ENCODE results near the gene GREB1L.

GREB1L gene

DNA sequence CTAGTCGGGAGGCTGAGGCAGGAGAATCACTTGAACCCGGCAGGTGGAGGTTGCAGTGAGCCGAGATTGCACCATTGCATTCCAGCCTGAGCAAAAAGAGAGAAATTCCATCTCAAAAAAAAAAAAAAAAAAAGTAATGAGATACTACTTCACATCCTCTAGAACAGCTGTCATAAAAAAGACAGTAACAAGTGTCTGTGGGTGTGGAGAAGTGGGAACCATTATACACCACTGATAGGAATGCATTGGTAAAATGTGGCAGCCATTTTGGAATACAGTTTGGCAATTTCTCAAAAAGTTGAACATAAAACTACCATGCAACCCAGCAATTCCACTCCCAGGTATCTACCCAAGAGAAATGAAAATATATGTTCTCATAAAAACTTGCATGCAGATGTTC is 166.6 kb downstream of the GREB1L start:
- H3K9me3 ChIP-seq (replicated peaks; ENCODE audit: insufficient read depth, low read length) = no peaks in the 10 kb centered on the region
- H3K27ac ChIP-seq (ENCODE audit: low read length) = no peak overlapping the region
- H3F3A ChIP-seq (ENCODE audit: insufficient read depth, low read length) = no peaks in the 10 kb centered on the region
- no peak for TF ChIP-seq EZH2 (optimal IDR thresholded peaks at IDR 0.05; ENCODE audit: low read depth, low read length)
- no peak for TF ChIP-seq EZH2phosphoT487 (IDR thresholded peaks at IDR 0.05; ENCODE audit: low read length)
- TF ChIP-seq, protein P1, sequence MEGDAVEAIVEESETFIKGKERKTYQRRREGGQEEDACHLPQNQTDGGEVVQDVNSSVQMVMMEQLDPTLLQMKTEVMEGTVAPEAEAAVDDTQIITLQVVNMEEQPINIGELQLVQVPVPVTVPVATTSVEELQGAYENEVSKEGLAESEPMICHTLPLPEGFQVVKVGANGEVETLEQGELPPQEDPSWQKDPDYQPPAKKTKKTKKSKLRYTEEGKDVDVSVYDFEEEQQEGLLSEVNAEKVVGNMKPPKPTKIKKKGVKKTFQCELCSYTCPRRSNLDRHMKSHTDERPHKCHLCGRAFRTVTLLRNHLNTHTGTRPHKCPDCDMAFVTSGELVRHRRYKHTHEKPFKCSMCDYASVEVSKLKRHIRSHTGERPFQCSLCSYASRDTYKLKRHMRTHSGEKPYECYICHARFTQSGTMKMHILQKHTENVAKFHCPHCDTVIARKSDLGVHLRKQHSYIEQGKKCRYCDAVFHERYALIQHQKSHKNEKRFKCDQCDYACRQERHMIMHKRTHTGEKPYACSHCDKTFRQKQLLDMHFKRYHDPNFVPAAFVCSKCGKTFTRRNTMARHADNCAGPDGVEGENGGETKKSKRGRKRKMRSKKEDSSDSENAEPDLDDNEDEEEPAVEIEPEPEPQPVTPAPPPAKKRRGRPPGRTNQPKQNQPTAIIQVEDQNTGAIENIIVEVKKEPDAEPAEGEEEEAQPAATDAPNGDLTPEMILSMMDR (IDR thresholded peaks at IDR 0.05; ENCODE audit: low read length) = no peak
- no peaks in the 10 kb centered on the region for H3K4me1 ChIP-seq (ENCODE audit: low read length)
- H3K4me2 ChIP-seq (ENCODE audit: low read depth, low read length) = no peak overlapping the region
- no peaks in the 10 kb centered on the region for H3K27me3 ChIP-seq (replicated peaks; ENCODE audit: insufficient read depth, low read length)
- H3K36me3 ChIP-seq (replicated peaks; ENCODE audit: insufficient read depth, low read length) = no peaks in the 10 kb centered on the region
- H3K9ac ChIP-seq (ENCODE audit: low read length) = no peak overlapping the region
- H3K4me3 ChIP-seq (ENCODE audit: low read length) = no peak overlapping the region
- no peak for DNase-seq
- H3K79me2 ChIP-seq (ENCODE audit: low read length) = no peaks in the 10 kb centered on the region
- no peak overlapping the region for H2AFZ ChIP-seq (ENCODE audit: low read length)
- H4K20me1 ChIP-seq (ENCODE audit: insufficient read depth, low read length) = no peaks in the 10 kb centered on the region
- H3K9me2 ChIP-seq (replicated peaks; ENCODE audit: insufficient read depth, low read length) = no peaks in the 10 kb centered on the region

DNA sequence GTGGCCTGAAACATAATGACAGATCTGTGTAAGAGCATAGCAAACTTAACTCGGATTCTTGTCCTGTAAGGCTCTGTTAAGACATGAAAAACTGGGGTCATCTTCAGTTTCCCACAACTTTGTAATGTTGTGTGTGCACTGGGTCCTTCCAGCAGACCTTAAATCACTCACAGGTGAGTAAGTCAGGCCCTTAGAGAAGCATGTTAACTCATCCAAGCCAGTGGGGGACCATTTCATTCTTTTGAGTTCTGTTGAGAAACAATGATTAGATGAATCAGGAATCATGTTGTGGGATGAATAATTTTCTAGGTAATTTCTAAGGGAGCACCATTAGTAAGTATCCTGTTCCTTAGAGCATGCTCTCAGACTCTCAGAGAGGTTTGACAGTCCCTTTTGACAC is 191.4 kb downstream of the GREB1L start:
- Histone ChIP-seq H2AFZ (ENCODE audit: low read length) (no peak overlapping the region), H3K9me2 (replicated peaks; ENCODE audit: insufficient read depth, low read length) (no peaks in the 10 kb centered on the region), H3K9me3 (replicated peaks; ENCODE audit: insufficient read depth, low read length) (no peaks in the 10 kb centered on the region), H3K9ac (ENCODE audit: low read length) (no peak overlapping the region), H3K27ac (ENCODE audit: low read length) (no peak overlapping the region), H3K36me3 (replicated peaks; ENCODE audit: insufficient read depth, low read length) (no peaks in the 10 kb centered on the region), H3K4me3 (ENCODE audit: low read length) (no peak overlapping the region), H3K4me2 (ENCODE audit: low read depth, low read length) (no peak overlapping the region), H3F3A (ENCODE audit: insufficient read depth, low read length) (no peaks in the 10 kb centered on the region), H3K4me1 (ENCODE audit: low read length) (no peaks in the 10 kb centered on the region), H4K20me1 (ENCODE audit: insufficient read depth, low read length) (no peaks in the 10 kb centered on the region), H3K27me3 (replicated peaks; ENCODE audit: insufficient read depth, low read length) (no peaks in the 10 kb centered on the region), H3K79me2 (ENCODE audit: low read length) (no peaks in the 10 kb centered on the region)
- DNase-seq = no peak
- TF ChIP-seq EZH2 (optimal IDR thresholded peaks at IDR 0.05; ENCODE audit: low read depth, low read length) = no peak
- TF ChIP-seq, protein P1 (IDR thresholded peaks at IDR 0.05; ENCODE audit: low read length) = no peak
- no peak for TF ChIP-seq EZH2phosphoT487 (IDR thresholded peaks at IDR 0.05; ENCODE audit: low read length)

DNA sequence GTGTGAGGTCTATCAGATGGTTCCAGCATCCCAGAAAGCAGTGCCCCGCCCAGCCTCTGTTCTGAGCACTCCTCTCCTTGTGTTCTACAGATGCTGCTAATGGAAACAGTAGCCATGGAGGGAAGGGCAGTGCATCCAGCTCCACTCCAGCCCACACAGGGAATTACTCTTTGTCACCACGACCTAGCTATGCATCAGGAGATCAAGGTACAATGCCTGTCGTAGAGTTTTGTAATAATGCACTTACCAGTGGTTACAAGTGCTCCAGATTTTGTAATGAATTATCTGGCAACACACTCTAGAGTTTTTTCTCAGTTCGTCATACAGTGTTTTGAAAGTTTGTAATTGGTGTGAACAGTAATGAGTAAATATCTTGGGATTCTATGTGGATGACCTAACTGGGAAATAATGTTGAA is 197.4 kb downstream of the GREB1L start:
- H3K9me2 ChIP-seq (replicated peaks; ENCODE audit: insufficient read depth, low read length) = no peaks in the 10 kb centered on the region
- DNase-seq = no peak
- no peak overlapping the region for H3K9ac ChIP-seq (ENCODE audit: low read length)
- no peaks in the 10 kb centered on the region for H3K27me3 ChIP-seq (replicated peaks; ENCODE audit: insufficient read depth, low read length)
- H3K4me3 ChIP-seq (ENCODE audit: low read length) = no peak overlapping the region
- no peak overlapping the region for H3K4me2 ChIP-seq (ENCODE audit: low read depth, low read length)
- H3K4me1 ChIP-seq (ENCODE audit: low read length) = no peaks in the 10 kb centered on the region
- H3F3A ChIP-seq (ENCODE audit: insufficient read depth, low read length) = no peaks in the 10 kb centered on the region
- H3K9me3 ChIP-seq (replicated peaks; ENCODE audit: insufficient read depth, low read length) = no peaks in the 10 kb centered on the region
- no peak overlapping the region for H2AFZ ChIP-seq (ENCODE audit: low read length)
- no peak overlapping the region for H3K27ac ChIP-seq (ENCODE audit: low read length)
- no peaks in the 10 kb centered on the region for H3K36me3 ChIP-seq (replicated peaks; ENCODE audit: insufficient read depth, low read length)
- no peaks in the 10 kb centered on the region for H3K79me2 ChIP-seq (ENCODE audit: low read length)
- H4K20me1 ChIP-seq (ENCODE audit: insufficient read depth, low read length) = no peaks in the 10 kb centered on the region
- TF ChIP-seq, protein P1 (IDR thresholded peaks at IDR 0.05; ENCODE audit: low read length) = no peak
- TF ChIP-seq EZH2phosphoT487 (IDR thresholded peaks at IDR 0.05; ENCODE audit: low read length) (no peak), EZH2 (optimal IDR thresholded peaks at IDR 0.05; ENCODE audit: low read depth, low read length) (no peak)
